ENCODE results near the gene TMEM176A. TPM values are rescaled to one million over a fixed set of nuclear protein-coding genes. Genes with fewer than 3 reads are reported as not detected.
A peak's percentile ranks its signal among the peaks of the same experiment; 100 is the strongest.

Gene TMEM176A
- total and polyA plus RNA-seq, 2 of the 8 experiments (the other 6 are each of a cell fraction or from before 2014, with no cell fraction given): 1.3 to 1.5 TPM

DNA sequence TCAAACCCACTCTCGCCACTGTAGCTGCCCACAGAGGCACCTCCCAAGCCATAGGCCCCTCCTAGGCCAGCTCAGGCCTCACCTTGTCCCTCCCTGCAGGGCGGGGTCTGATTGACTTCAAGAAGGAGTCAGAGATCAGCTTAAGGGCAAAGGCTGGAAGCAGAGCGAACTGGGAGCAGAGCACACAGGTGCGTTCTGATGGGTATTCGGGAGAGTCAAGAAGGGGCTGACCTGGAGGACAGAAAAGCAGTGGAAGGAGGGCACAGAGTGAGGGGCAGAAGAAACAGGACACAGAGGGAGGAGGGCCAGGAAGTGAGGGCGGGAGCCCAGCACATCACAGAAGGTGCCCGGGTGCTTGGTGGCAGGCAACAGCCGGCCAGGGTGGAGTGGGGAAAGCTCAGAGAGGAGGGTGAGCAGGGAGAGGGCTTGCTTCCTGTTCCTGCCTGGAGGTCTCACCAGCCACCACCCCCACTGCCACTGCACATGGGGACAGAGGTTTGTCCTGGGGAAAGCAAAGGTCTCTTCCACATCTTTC, 51.9 kb downstream of the TMEM176A start, which contains the start of gene AOC1:
AOC1 (plus strand) TSS at position 147 of the 535 bp plus-strand sequence. CDS start 3,954 bp downstream, outside the sequence.
- H4K91ac ChIP-seq (replicated peaks; ENCODE audit: insufficient read length, low read length): no peak within 1 kb of the TSS
- H3K9me3 ChIP-seq (ENCODE audit: insufficient read depth in 2 of 2, low read depth in 1 of 2, low read length in 1 of 2): no peaks in the 10 kb centered on the region
- H2BK120ac ChIP-seq (replicated peaks; ENCODE audit: low read depth, low read length): no peak within 1 kb of the TSS
- no peak for TF ChIP-seq NANOG (IDR thresholded peaks at IDR 0.05; ENCODE audit: insufficient read depth, low read depth, low read length, poor library complexity, severe bottlenecking)
- no peak within 1 kb of the TSS for H2BK15ac ChIP-seq (ENCODE audit: low read length)
- peak in 1 of 2 experiments; percentile 47 for DNase-seq (ENCODE audit: low read depth in 1 of 2, low spot score in 2 of 2)
- no peak within 1 kb of the TSS; the same call in 1 of the 2 replicates for H4K8ac ChIP-seq (ENCODE audit: extremely low read depth, insufficient read depth, low read length)
- H2AK5ac ChIP-seq (ENCODE audit: low read depth, low read length): no peak within 1 kb of the TSS
- no peak within 1 kb of the TSS for H3K9ac ChIP-seq (replicated peaks in 1 of 4; ENCODE audit: extremely low read depth in 1 of 4, low read depth in 3 of 4, low read length in 3 of 4)
- no peak within 1 kb of the TSS for H3K14ac ChIP-seq (ENCODE audit: insufficient read length)
- H2BK12ac ChIP-seq (ENCODE audit: low read depth, low read length): no peak within 1 kb of the TSS
- H3K23ac ChIP-seq (ENCODE audit: insufficient read length): no peak within 1 kb of the TSS
- WGBS, 2 experiments (ENCODE audit: extremely low coverage in 1 of 2, insufficient coverage in 1 of 2, insufficient read length in 1 of 2, insufficient replicate concordance in 2 of 2, low coverage in 1 of 2, low lambda C conversion rate in 2 of 2, missing lambda C conversion rate in 1 of 2): 78% methylated on average over 8 of the region's 8 CpGs; no CpG with 5 or more reads in 1 of the 2 experiments
- H4K5ac ChIP-seq (ENCODE audit: insufficient read length, low read depth, low read length): no peak within 1 kb of the TSS
- no peaks in the 10 kb centered on the region for H3K79me2 ChIP-seq (ENCODE audit: control insufficient read depth in 1 of 2, insufficient read depth in 2 of 2, low read length in 2 of 2)
- no peak within 1 kb of the TSS; the same call in 1 of the 2 replicates for H3K27ac ChIP-seq (ENCODE audit: low read depth, low read length)
- FAIRE-seq: no peak
- POLR2A ChIA-PET (ENCODE audit: partially characterized antibody): no interaction called here
- CTCF ChIA-PET (ENCODE audit: partially characterized antibody): interaction anchor here (0.9 to 1.3 kb wide), 4 partner anchors 17 to 72 kb away, joined by 3 to 4 read pairs (median 4); no protein-coding TSS in a partner anchor
- no peaks in the 10 kb centered on the region for H3K23me2 ChIP-seq (ENCODE audit: low read depth, low read length)
- H3K4me3 ChIP-seq (ENCODE audit: extremely low read depth in 1 of 4, insufficient read depth in 2 of 4, low read depth in 3 of 4, low read length in 4 of 4): no peak within 1 kb of the TSS
- peak within 1 kb of the TSS; percentile 38; the same call in 1 of the 2 replicates for H3K18ac ChIP-seq (ENCODE audit: extremely low read depth, low read length)
- no peaks in the 10 kb centered on the region for H3K27me3 ChIP-seq (replicated peaks in 1 of 4; ENCODE audit: control insufficient read depth in 3 of 4, extremely low read depth in 1 of 4, insufficient read depth in 3 of 4, low read length in 3 of 4)
- no peak within 1 kb of the TSS for H2BK20ac ChIP-seq (ENCODE audit: low read length)
- no peaks in the 10 kb centered on the region for H4K20me1 ChIP-seq (replicated peaks in 1 of 2; ENCODE audit: control insufficient read depth in 1 of 2, insufficient read depth in 2 of 2, low read length in 2 of 2)
- H3K56ac ChIP-seq (replicated peaks; ENCODE audit: insufficient read length, low read depth, low read length): no peak within 1 kb of the TSS
- no peaks in the 10 kb centered on the region for H3K36me3 ChIP-seq (ENCODE audit: control insufficient read depth in 2 of 4, insufficient read depth in 4 of 4, low read length in 3 of 4)
- no peak within 1 kb of the TSS for H2BK5ac ChIP-seq (ENCODE audit: low read depth, low read length)
- peaks cover 0 to 6% (median 1%) of the 10 kb centered on the region in 4 experiments; a peak in 1 of 7 replicates for H3K4me1 ChIP-seq (replicated peaks in 1 of 4; ENCODE audit: control insufficient read depth in 3 of 4, insufficient read depth in 4 of 4, low read length in 3 of 4)
- no peaks in the 10 kb centered on the region for H3K79me1 ChIP-seq (ENCODE audit: low read depth, low read length)
- peak within 1 kb of the TSS; percentile 6 for H2AFZ ChIP-seq (ENCODE audit: low read length)
- H3K4ac ChIP-seq (replicated peaks; ENCODE audit: insufficient read length, low read depth, low read length): no peak within 1 kb of the TSS
- no peak within 1 kb of the TSS for H3K4me2 ChIP-seq (ENCODE audit: insufficient read depth in 1 of 2, low read depth in 2 of 2, low read length in 2 of 2)
